Activated CD4-positive, alpha-beta T cell treated with anti-CD3 and anti-CD28 coated beads, Interleukin-2, Interleukin-6, amounts not matched to agents 100 ng/mL and 50 ng/mL, durations not matched to agents 16 hours and 8 hours (primary cell): ENCODE results near the gene BICC1.
A peak's percentile ranks its signal among the peaks of the same experiment; 100 is the strongest.

ENCODE experiments used
- DNase-seq: peaks from one replicate; pipeline ENCODE4 v3.0.0-alpha.2; 2020

The BICC1 gene

DNA sequence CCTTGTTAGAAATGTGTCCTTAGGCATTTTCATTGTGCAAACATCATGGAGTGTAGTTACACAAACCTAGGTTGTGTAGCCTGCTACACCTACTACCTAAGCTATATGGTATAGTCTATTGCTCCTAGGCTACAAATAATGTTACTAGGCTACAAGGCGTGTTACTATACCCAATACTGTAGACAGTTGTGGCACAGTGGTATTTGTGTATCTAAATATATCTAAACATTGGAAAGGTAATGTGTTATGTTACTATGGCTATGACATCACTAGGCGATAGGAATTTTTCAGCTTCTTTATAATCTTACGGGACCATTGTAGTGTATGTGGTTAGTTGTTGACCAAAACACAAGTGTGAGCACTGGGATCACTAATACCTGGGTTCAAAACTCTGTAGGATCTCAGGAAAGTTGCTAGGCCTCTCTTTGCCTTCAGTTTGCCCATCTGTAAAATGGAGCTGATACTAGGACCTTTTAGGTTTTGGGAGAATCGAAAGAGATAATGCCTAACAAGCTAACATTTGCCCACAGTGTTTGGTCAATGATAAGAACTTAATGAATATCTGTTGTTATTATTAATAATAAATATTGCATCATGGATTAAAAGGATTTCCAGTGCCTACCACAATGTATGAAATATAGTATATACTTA is 2.7 kb downstream of the BICC1 start:
- DNase-seq: no peak

DNA sequence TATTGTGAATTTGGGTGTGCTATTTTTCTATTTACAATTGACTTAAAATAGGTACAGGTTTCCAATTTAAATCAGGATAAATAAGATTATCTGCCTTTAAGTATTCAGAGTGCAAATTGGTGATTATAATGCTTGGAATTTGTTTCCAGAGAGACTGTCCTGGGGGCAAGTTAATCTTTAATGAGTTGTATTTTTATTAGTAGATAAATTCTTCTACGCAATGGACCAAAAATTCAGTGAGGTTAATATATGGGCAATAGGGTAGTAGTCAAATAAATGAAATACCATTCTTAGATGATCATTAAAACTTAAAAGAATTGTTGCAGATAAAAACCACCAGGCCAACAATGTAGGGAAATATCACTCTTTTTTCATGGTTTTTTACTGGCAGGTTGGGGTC is 3.4 kb downstream of the BICC1 start:
- DNase-seq: no peak

GRCh38 chr10:58516671-58517070 is 4.0 kb downstream of the BICC1 start:
- DNase-seq: no peak

GRCh38 chr10:58517081-58517480 is 4.4 kb downstream of the BICC1 start:
- DNase-seq: no peak

- DNase-seq: peak; percentile 68
Observed at GRCh38 chr10:58517491-58518355, 5.1 kb downstream of the BICC1 start.

GRCh38 chr10:58518775-58519174 is 6.1 kb downstream of the BICC1 start:
- DNase-seq: no peak

GRCh38 chr10:58529077-58529728 is 16.5 kb downstream of the BICC1 start:
- DNase-seq: no peak

GRCh38 chr10:58531084-58531695 is 18.5 kb downstream of the BICC1 start:
- peak; percentile 79 for DNase-seq

DNA sequence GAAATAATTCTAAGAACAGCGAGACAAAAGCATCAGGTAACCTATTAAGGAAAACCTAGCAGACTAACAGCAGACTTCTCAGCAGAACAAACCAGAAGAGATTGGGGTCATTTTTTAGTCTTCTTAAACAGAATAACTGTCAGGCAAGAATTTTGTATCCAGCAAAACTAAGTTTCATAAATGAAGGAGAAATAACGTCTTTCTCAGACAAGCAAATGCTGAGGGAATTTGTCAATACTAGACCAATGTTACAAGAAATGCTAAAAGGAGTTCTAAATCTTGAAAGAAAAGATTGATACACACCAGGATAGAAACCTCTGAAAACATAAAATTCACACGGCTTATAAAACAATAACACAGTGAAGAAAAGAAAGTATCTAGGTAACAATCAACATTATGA is 22.6 kb downstream of the BICC1 start:
- no peak for DNase-seq

DNA sequence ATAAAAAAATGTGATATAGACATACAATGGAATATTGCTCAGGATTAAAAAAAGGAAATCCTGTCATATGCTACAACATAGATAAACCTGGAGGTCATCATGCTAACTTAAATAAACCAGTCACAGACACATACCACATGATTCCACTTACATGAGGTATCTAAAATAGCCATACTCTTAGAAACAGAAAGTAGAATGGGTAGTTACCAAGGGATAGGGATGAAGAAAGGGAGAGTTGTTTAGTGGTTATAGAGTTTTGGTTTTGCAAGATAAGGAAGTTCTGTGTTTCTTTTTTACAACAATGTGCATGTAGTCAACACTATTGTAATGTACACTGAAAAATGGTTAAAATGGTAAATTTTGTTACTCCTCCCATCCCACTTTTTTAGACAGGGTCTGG is 30.5 kb downstream of the BICC1 start:
- no peak for DNase-seq

GRCh38 chr10:58544135-58544534 is 31.5 kb downstream of the BICC1 start:
- DNase-seq: no peak

DNA sequence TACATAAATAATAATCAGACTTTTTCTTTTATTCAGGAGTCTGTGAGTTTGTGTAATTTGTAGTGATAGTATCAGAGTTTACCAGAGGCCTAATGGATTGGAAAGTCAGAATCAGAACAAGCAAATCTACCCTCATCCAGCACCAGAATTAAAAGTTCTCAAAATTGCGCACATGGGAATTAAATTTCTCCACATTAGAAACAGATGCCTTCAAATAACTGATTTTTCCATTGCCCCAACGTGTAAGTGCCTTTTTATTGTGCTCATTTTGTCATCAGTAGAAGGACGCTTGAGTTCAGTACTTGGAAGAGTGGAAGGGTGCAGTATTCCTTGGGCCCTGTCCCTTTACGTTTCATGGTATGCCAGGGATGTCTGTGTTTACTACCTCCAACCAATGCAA is 32.8 kb downstream of the BICC1 start:
- DNase-seq: no peak

- DNase-seq: no peak
Observed at GRCh38 chr10:58546137-58546536, 33.5 kb downstream of the BICC1 start.

GRCh38 chr10:58546722-58547445 is 34.2 kb downstream of the BICC1 start:
- no peak for DNase-seq

- DNase-seq: no peak
Observed at GRCh38 chr10:58547963-58548362, 35.3 kb downstream of the BICC1 start.

DNA sequence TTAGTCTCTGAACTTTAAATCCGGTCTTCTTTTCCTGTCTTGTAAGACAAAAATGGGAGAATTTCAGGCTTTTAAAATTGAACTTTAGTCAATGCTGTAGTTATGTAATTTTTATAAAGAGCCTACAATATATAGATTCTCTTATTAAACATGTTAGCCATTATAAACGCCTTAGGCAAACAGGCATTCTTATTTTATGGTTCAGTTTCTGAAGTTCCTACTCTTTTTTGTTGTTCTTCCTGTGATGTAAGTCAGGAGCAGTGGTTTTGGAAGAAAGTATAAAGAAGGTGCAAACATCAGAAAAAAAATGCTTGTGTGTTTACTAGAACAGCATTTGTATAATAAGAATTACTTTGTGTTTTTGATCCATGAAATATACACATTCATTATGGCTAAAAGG is 41.6 kb downstream of the BICC1 start:
- DNase-seq: no peak

GRCh38 chr10:58555170-58555929 is 42.7 kb downstream of the BICC1 start:
- DNase-seq: no peak

DNA sequence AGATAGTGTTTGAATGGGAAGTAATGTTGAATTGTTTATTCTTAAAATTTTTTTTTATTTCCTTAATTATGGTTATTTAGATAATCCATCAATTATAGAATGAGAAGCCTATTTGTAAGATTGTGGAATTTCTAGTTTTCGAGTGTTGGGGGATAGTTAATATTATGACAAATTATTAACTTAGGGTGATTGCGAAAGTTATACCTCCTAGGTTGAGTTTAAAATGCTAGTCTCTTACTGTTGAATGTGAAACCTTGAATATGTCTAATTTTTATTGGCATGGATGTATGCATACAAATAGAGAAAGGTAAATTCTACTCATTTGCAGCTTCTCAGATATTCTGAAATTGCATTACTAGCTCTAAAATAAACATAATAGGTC is 43.2 kb downstream of the BICC1 start:
- DNase-seq: no peak

DNA sequence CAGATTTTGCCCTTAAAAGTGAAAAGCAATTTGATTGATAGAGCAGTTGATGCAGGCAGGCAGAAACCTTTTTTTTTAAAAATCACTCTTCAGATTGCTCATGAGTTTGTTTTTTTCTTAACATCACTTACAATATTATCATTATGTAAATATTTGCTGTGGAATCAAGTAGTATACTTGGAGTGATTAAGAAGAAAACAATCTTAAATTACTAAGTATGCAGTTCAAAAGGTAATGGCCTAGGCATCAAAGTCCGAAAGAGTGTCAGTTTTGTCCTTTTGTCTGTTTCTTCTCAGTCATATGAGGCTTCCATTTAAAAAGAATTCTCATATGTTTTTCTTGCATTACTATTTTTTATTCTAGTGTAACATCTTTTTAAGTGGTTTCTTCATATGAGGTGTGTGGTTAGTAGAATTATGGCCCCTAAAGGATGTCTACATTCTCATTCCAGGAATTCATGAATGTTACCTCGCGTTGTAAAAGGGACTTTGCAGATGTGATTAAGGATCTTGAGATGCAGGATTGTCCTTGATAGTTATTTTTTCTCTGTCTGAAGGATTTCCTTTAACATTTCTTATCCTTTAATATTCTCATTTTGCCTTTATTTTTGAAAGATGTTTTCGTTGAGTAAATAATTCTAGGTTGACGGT is 44.0 kb downstream of the BICC1 start:
- DNase-seq: no peak

GRCh38 chr10:58557714-58558113 is 45.0 kb downstream of the BICC1 start:
- DNase-seq: no peak

GRCh38 chr10:58560068-58560467 is 47.4 kb downstream of the BICC1 start:
- no peak for DNase-seq

DNA sequence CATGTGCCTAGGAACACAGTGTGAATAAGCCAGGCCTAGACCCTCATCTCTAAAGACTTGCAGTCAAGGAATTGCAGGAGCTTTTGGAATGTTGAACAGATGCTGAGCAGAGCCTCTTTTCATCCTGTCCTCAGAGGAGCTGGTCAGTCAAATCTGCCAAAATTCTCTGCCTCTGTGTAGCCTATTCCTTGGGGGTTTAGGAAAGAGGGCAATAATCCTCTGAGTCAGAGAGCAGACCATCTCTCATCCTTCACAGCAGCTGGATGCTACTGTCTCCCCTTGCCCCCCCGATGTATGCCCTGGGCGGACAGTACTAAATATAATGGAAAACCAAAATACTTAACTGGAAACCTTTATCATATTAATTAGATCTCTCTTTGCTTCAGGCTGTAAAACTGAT is 52.6 kb downstream of the BICC1 start:
- DNase-seq: no peak
